Transverse colon (tissue), 4 donors: Measurements from ENCODE around the gene TRAF5. TPM values are rescaled to one million over a fixed set of nuclear protein-coding genes. Genes with fewer than 3 reads are reported as not detected.

Source experiments
- DNase-seq: peaks from one replicate; pipeline ENCODE4 v3.0.0-alpha.2; 2019
- H3K27ac ChIP-seq, 4 donors: fragments of 200-600 bp; sonication (generic); 2 replicates each; pipeline ENCODE4 v1.5.1; 2016 to 2018; ENCODE audit warnings: inconsistent platforms in 4 of 4
- H3K27me3 ChIP-seq: fragments of 200-600 bp; sonication (generic); 2 replicates; pipeline ENCODE4 v1.5.1; 2017; ENCODE audit warnings: inconsistent platforms
- H3K36me3 ChIP-seq, 4 donors: fragments of 200-600 bp; sonication (generic); 2 replicates each; pipeline ENCODE4 v1.5.1; 2017 to 2019; ENCODE audit warnings: inconsistent platforms in 4 of 4
- H3K4me1 ChIP-seq, 4 donors: fragments of 200-600 bp; sonication (generic); 2 replicates each; pipeline ENCODE4 v1.5.1; 2017 to 2020; ENCODE audit warnings: inconsistent platforms in 4 of 4
- H3K4me3 ChIP-seq, 4 donors: fragments of 200-600 bp; sonication (generic); 1 replicate in 1 of 4; 2 replicates in 3 of 4; pipeline versions ENCODE4 v1.5.1 to v1.6.1; 2017 to 2019; ENCODE audit warnings: inconsistent platforms in 4 of 4
- H3K9me3 ChIP-seq, 2 donors: fragments of 200-600 bp; sonication (generic); 2 replicates each; pipeline ENCODE4 v1.5.1; 2017 to 2019; ENCODE audit warnings: inconsistent platforms in 2 of 2
- EP300 ChIP-seq: sonication (generic); formaldehyde crosslinking; IDR thresholded peaks from one replicate; pipeline ENCODE4 v1.6.1; 2017; ENCODE audit warnings: antibody characterized with exemption, low read depth
- POLR2A ChIP-seq: fragments of 450-650 bp; IDR thresholded peaks from one replicate; pipeline ENCODE4 v1.6.1; 2016; ENCODE audit warnings: antibody characterized with exemption, mild to moderate bottlenecking, moderate library complexity
- POLR2AphosphoS5 ChIP-seq, 3 donors: sonication (generic); formaldehyde crosslinking; IDR thresholded peaks; one replicate each; pipeline ENCODE4 v1.6.1; 2016; ENCODE audit warnings: antibody characterized with exemption in 3 of 3
- WGBS, 2 donors: methylation state at CpG; one replicate each; pipeline ENCODE4 v1.1.5; 2018; ENCODE audit warnings: low coverage in 1 of 2; 5-methylcytosine and 5-hydroxymethylcytosine counted together
- in situ Hi-C, 4 donors: fragments of 200-750 bp; cut with MboI; loops; one replicate each; pipeline versions ENCODE4 v1.15.0 to v1.15.1; 2017; ENCODE audit warnings: low sequenced_read_pairs in 3 of 4, low pct_ligation_motif_present in 1 of 4, low pct_unique_long_range_greater_than_20kb in 1 of 4
- intact Hi-C: fragments of 100-400 bp; cut with DNase I; formaldehyde crosslinking; loops from one replicate; pipeline ENCODE4 v1.15.1; 2023; ENCODE audit warnings: low total_unique reads
- total RNA-seq, 4 donors: library from RNA; depleted of rRNA; stranded (reverse); fragments of >200 nt; gene quantifications; one replicate each; pipeline ENCODE4 v1.1.0, GENCODE V29; 2016
- TF ChIP-seq, protein P1 (sequence below), 5 experiments: fragments of 200-600 bp in 3 of 5; fragments of 450-650 bp in 2 of 5; sonication (generic) in 3 of 5; IDR thresholded peaks; 1 replicate in 2 of 5; 2 replicates in 3 of 5; pipeline ENCODE4 v1.5.1; 2016 to 2017; ENCODE audit warnings: antibody characterized with exemption in 5 of 5, inconsistent platforms in 3 of 5, mild to moderate bottlenecking in 2 of 5, moderate library complexity in 1 of 5

Gene TRAF5
- total RNA-seq, 4 donors from 2014 or later, result 10.5 to 30.5 (median 17.0) TPM

DNA sequence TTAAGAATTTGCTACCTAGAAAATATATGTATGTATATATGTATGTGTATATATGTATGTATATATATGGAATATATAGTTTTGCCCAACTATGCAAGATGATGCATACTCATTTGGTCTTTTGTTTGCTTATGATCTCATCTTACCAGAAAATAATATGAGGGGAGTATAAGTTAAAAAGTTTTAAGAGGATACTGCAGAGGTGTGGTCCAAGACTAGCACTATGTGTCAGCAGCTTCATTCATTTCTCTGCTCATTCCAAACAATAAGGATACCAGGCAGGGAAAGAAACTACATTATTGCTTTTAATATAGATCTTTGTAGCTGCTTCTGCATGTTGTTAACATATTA is 44.6 kb upstream of the TRAF5 start:
- Histone ChIP-seq H3K4me1 (no peaks in the 10 kb centered on the region), H3K27ac (no peak overlapping the region), H3K4me3 (no peak overlapping the region), H3K36me3 (peaks cover 0 to 62% (median 25%) of the 10 kb centered on the region in 4 donors), H3K27me3 (no peaks in the 10 kb centered on the region), H3K9me3 (no peaks in the 10 kb centered on the region)
- intact Hi-C loops, result no loop called here
- in situ Hi-C loops, result no loop called here
- TF ChIP-seq, protein P1, sequence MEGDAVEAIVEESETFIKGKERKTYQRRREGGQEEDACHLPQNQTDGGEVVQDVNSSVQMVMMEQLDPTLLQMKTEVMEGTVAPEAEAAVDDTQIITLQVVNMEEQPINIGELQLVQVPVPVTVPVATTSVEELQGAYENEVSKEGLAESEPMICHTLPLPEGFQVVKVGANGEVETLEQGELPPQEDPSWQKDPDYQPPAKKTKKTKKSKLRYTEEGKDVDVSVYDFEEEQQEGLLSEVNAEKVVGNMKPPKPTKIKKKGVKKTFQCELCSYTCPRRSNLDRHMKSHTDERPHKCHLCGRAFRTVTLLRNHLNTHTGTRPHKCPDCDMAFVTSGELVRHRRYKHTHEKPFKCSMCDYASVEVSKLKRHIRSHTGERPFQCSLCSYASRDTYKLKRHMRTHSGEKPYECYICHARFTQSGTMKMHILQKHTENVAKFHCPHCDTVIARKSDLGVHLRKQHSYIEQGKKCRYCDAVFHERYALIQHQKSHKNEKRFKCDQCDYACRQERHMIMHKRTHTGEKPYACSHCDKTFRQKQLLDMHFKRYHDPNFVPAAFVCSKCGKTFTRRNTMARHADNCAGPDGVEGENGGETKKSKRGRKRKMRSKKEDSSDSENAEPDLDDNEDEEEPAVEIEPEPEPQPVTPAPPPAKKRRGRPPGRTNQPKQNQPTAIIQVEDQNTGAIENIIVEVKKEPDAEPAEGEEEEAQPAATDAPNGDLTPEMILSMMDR (IDR thresholded peaks at IDR 0.05), result no peak
- TF ChIP-seq EP300, result no peak
- no peak for TF ChIP-seq POLR2AphosphoS5 (IDR thresholded peaks at IDR 0.05)
- TF ChIP-seq POLR2A, result no peak
- no peak for DNase-seq

DNA sequence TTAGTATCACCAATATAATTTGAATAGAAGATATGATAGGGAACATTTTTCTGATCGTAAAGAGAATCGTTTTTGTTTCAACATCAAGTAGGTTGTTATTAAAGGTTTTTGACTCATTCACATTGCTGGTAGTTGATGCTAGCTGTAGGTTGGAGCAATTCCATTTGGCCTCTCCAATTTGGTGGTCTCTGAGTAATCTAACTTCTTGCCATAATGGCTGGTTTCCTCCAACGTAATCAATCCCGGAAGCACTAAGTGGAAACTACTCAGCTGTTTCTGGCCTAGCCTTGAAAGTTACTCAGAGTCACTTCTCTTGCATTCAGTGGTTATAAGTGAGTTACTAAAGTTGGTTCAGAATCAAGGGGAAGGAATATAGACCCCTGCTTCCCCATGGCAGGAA is 41.4 kb upstream of the TRAF5 start:
- TF ChIP-seq POLR2A (no peak), EP300 (no peak), POLR2AphosphoS5 (IDR thresholded peaks at IDR 0.05) (no peak)
- TF ChIP-seq, protein P1 (IDR thresholded peaks at IDR 0.05), result no peak
- WGBS, 2 donors, result 83 to 90% methylated on average over 4 of the region's 4 CpGs
- Histone ChIP-seq H3K4me3 (no peak overlapping the region), H3K36me3 (peaks cover 0 to 49% (median 23%) of the 10 kb centered on the region in 4 donors), H3K27me3 (no peaks in the 10 kb centered on the region), H3K4me1 (no peaks in the 10 kb centered on the region), H3K9me3 (no peaks in the 10 kb centered on the region), H3K27ac (no peak overlapping the region)
- in situ Hi-C loops (no loop called here), intact Hi-C loops (no loop called here)
- DNase-seq, result no peak

DNA sequence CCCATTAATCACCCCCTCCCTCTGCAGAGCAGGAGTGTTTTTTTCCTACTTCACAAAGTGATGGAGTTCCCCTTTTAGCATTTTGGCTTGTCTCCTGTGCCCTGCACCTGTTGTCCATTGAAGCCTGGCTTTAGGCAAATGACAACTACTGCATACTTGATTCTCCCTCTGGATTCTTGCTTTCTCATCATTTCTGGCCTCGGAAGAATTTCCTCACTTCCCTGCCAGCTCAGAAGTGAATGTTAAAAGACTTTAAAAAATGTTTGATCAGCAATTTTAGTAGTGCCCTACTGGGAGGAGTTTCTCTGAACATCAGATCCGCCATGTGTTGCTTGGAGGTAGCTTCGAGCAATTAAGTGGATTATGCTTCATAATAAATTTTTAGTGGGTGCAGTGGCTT is 39.4 kb upstream of the TRAF5 start:
- no peaks in the 10 kb centered on the region for H3K4me1 ChIP-seq
- intact Hi-C loops (no loop called here), in situ Hi-C loops (no loop called here)
- no peak overlapping the region for H3K4me3 ChIP-seq
- no peak overlapping the region for H3K27ac ChIP-seq
- DNase-seq, result no peak
- H3K27me3 ChIP-seq, result no peaks in the 10 kb centered on the region
- H3K36me3 ChIP-seq, result peaks cover 0 to 54% (median 25%) of the 10 kb centered on the region in 4 donors
- TF ChIP-seq, protein P1 (IDR thresholded peaks at IDR 0.05), result no peak
- no peak for TF ChIP-seq EP300
- no peak for TF ChIP-seq POLR2A
- TF ChIP-seq POLR2AphosphoS5 (IDR thresholded peaks at IDR 0.05), result no peak
- H3K9me3 ChIP-seq, result no peaks in the 10 kb centered on the region
- 63 to 94% methylated on average over 1 to 3 of the region's 3 CpGs for WGBS, 2 donors

DNA sequence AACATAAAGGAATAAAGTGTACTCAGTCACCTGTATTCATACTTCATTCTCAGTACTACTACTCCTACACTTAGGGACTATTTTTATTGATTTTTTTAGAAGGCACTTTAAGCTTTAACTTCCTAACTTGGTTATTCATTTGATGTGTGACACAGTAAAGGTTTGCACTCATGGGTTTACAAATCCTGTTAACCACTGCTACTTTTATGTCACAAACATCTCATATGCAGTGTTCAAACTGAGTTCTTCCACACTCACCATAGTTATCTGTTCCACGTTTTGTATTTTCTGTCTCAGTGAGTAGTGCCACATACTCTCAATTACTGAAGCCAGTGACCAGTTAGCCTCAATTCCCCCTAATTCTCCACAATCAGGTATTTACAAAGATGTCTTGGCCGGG is 34.2 kb upstream of the TRAF5 start:
- intact Hi-C loops (no loop called here), in situ Hi-C loops (no loop called here)
- Histone ChIP-seq H3K36me3 (peaks cover 0 to 81% (median 33%) of the 10 kb centered on the region in 4 donors), H3K9me3 (no peaks in the 10 kb centered on the region), H3K4me1 (no peaks in the 10 kb centered on the region), H3K27me3 (no peaks in the 10 kb centered on the region), H3K4me3 (no peak overlapping the region), H3K27ac (no peak overlapping the region)
- TF ChIP-seq POLR2AphosphoS5 (IDR thresholded peaks at IDR 0.05) (no peak), POLR2A (no peak), EP300 (no peak)
- TF ChIP-seq, protein P1 (IDR thresholded peaks at IDR 0.05), result no peak
- no peak for DNase-seq
- WGBS, 2 donors, result 88% methylated on average over 2 of the region's 2 CpGs
